ENCODE results near the gene ARL8B.

GRCh38 chr3:5086708-5087107, 35.4 kb upstream of the ARL8B start:
- no peak for TF ChIP-seq EZH2 (IDR thresholded peaks at IDR 0.05; ENCODE audit: borderline replicate concordance, low read length)
- TF ChIP-seq CTCF (conservative IDR thresholded peaks at IDR 0.05 in 1 of 2, IDR thresholded peaks at IDR 0.05 in 1 of 2; ENCODE audit: extremely low read depth in 1 of 2, insufficient read depth in 1 of 2, low read depth in 1 of 2, low read length in 2 of 2), result no peak
